Right atrium auricular region (tissue), 2 donors: ENCODE measurements around the gene ACOT12. TPM values are rescaled to one million over a fixed set of nuclear protein-coding genes. Genes with fewer than 3 reads are reported as not detected.

Experiments used
- DNase-seq: peaks from one replicate; pipeline ENCODE4 v3.0.0-alpha.2; 2019; ENCODE audit warnings: low spot score
- H3K27ac ChIP-seq, 2 donors: fragments of 200-600 bp; sonication (generic); 1 replicate in 1 of 2; 2 replicates in 1 of 2; pipeline ENCODE4 v1.5.1; 2016 to 2019
- H3K27me3 ChIP-seq, 2 donors: fragments of 200-600 bp; sonication (generic); one replicate each; pipeline versions ENCODE4 v1.5.1 to v1.6.0; 2017 to 2019
- H3K36me3 ChIP-seq: fragments of 200-600 bp; sonication (generic); one replicate; pipeline ENCODE4 v1.5.1; 2016
- H3K4me1 ChIP-seq, 2 donors: fragments of 200-600 bp; sonication (generic); one replicate each; pipeline versions ENCODE4 v1.5.1 to v1.6.0; 2017 to 2019
- H3K4me3 ChIP-seq, 2 donors: fragments of 200-600 bp; sonication (generic); 1 replicate in 1 of 2; 2 replicates in 1 of 2; pipeline ENCODE4 v1.5.1; 2017 to 2019; ENCODE audit warnings: mild to moderate bottlenecking in 1 of 2, moderate library complexity in 1 of 2
- H3K9me3 ChIP-seq, 2 donors: fragments of 200-600 bp; sonication (generic); one replicate each; pipeline ENCODE4 v1.5.1; 2019
- total RNA-seq, 2 donors: library from RNA; depleted of rRNA; stranded (reverse); fragments of >200 nt; gene quantifications; one replicate each; pipeline ENCODE4 v1.1.0, GENCODE V29; 2016
- TF ChIP-seq, protein P1 (sequence below), 2 donors: fragments of 200-600 bp; sonication (generic); IDR thresholded peaks; one replicate each; pipeline ENCODE4 v1.5.1; 2019; ENCODE audit warnings: antibody characterized with exemption in 2 of 2

The ACOT12 gene
- total RNA-seq, 2 donors from 2014 or later, result not detected

DNA sequence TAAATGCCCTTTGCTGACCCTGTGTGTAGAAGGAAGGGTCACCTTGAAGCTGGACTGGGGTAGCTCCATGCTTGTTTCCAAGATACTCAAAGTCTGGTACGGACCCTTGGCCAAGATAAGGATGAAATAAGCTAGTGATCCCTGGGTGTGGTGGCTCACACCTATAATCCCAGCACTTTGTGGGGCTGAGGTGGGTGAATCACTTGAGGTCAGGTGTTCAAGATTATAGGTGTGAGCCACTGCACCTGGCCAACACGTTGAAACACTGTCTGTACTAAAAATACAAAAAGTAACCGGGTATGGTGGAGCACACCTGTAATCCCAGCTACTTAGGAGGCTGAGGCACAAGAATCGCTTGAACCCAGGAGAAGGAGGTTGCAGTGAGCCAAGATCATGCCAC is 33.3 kb downstream of the ACOT12 start:
- H3K27ac ChIP-seq, result no peak overlapping the region
- no peaks in the 10 kb centered on the region for H3K9me3 ChIP-seq
- no peaks in the 10 kb centered on the region for H3K27me3 ChIP-seq
- TF ChIP-seq, protein P1, sequence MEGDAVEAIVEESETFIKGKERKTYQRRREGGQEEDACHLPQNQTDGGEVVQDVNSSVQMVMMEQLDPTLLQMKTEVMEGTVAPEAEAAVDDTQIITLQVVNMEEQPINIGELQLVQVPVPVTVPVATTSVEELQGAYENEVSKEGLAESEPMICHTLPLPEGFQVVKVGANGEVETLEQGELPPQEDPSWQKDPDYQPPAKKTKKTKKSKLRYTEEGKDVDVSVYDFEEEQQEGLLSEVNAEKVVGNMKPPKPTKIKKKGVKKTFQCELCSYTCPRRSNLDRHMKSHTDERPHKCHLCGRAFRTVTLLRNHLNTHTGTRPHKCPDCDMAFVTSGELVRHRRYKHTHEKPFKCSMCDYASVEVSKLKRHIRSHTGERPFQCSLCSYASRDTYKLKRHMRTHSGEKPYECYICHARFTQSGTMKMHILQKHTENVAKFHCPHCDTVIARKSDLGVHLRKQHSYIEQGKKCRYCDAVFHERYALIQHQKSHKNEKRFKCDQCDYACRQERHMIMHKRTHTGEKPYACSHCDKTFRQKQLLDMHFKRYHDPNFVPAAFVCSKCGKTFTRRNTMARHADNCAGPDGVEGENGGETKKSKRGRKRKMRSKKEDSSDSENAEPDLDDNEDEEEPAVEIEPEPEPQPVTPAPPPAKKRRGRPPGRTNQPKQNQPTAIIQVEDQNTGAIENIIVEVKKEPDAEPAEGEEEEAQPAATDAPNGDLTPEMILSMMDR (IDR thresholded peaks at IDR 0.05), result no peak
- H3K36me3 ChIP-seq, result no peaks in the 10 kb centered on the region
- H3K4me1 ChIP-seq, result no peaks in the 10 kb centered on the region
- no peak for DNase-seq
- no peak overlapping the region for H3K4me3 ChIP-seq

- H3K9me3 ChIP-seq, result no peaks in the 10 kb centered on the region
- no peak overlapping the region for H3K27ac ChIP-seq
- no peak overlapping the region for H3K4me3 ChIP-seq
- no peak for DNase-seq
- TF ChIP-seq, protein P1 (IDR thresholded peaks at IDR 0.05), result no peak
- no peaks in the 10 kb centered on the region for H3K27me3 ChIP-seq
- no peaks in the 10 kb centered on the region for H3K4me1 ChIP-seq
- H3K36me3 ChIP-seq, result no peaks in the 10 kb centered on the region
Observed at GRCh38 chr5:81359881-81360280, 34.1 kb downstream of the ACOT12 start.

GRCh38 chr5:81359108-81359507 is 34.8 kb downstream of the ACOT12 start:
- Histone ChIP-seq H3K4me1 (no peaks in the 10 kb centered on the region), H3K27ac (no peak overlapping the region), H3K27me3 (no peaks in the 10 kb centered on the region), H3K36me3 (no peaks in the 10 kb centered on the region), H3K4me3 (no peak overlapping the region), H3K9me3 (no peaks in the 10 kb centered on the region)
- DNase-seq, result no peak
- TF ChIP-seq, protein P1 (IDR thresholded peaks at IDR 0.05), result no peak

GRCh38 chr5:81355291-81356251 is 38.4 kb downstream of the ACOT12 start:
- no peak overlapping the region for H3K4me3 ChIP-seq
- TF ChIP-seq, protein P1 (IDR thresholded peaks at IDR 0.05), result no peak

DNA sequence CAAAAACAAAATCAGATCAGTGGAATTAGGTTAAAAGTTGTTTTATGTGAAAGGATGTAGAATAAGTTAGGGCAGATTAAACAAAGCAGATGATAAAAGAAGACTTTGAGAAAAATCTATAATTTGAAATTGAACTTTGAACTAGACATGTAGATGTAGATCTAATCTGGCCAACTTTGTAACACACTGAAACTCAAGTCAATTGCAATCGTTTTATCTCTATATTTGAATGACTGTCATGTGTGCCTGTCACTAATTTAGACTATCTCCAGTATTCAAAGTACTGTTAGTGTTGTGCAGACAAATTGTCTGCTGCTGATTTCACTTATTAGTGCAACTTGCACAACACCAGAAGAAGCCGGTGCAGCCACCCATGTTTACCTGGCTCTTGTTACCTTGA is 39.8 kb downstream of the ACOT12 start:
- Histone ChIP-seq H3K36me3 (no peaks in the 10 kb centered on the region), H3K4me3 (no peak overlapping the region), H3K9me3 (no peaks in the 10 kb centered on the region), H3K27ac (no peak overlapping the region), H3K27me3 (no peaks in the 10 kb centered on the region), H3K4me1 (no peaks in the 10 kb centered on the region)
- TF ChIP-seq, protein P1 (IDR thresholded peaks at IDR 0.05), result no peak
- no peak for DNase-seq

More at GRCh38 chr5:81355291-81356251, 38.4 kb downstream of the ACOT12 start:
- H3K27ac ChIP-seq, result no peak overlapping the region
- no peaks in the 10 kb centered on the region for H3K9me3 ChIP-seq
- H3K4me1 ChIP-seq, result no peaks in the 10 kb centered on the region
- no peak for DNase-seq
- no peaks in the 10 kb centered on the region for H3K36me3 ChIP-seq
- H3K27me3 ChIP-seq, result no peaks in the 10 kb centered on the region
